MCF 10A (cell line): ENCODE data around the gene TRIM9. TPM values are rescaled to one million over a fixed set of nuclear protein-coding genes. Genes with fewer than 3 reads are reported as not detected.

Source experiments
- BruUV-seq: library from RNA; stranded (reverse); fragments of 400-500 nt; replicated peaks from 2 replicates; lab custom pipeline; 2021; lab: Mats Ljungman, UMichigan
- CTCF ChIA-PET: fragments of 300-600 bp; sonication (Branson Sonifier 250); formaldehyde crosslinking; extraction: SDS; loops from one replicate; lab custom pipeline; 2021; ENCODE audit warnings: antibody characterized with exemption, inconsistent platforms; lab: Yijun Ruan, JAX
- POLR2A ChIA-PET: fragments of 300-600, 350-650 bp; sonication (Branson Sonifier 250); formaldehyde crosslinking; extraction: SDS; loops from one replicate; lab custom pipeline; 2020; ENCODE audit warnings: antibody characterized with exemption, inconsistent platforms; lab: Yijun Ruan, JAX
- DNase-seq: peaks from one replicate; pipeline ENCODE4 v3.0.0-alpha.2; 2018; ENCODE audit not compliant: unreplicated experiment
- H3K27ac Mint-ChIP-seq: one replicate; pipeline ENCODE4 v1.8.0; 2022; ENCODE audit warnings: mild to moderate bottlenecking, low read depth, mixed read lengths; ENCODE audit not compliant: unreplicated experiment
- H3K27me3 Mint-ChIP-seq: one replicate; pipeline ENCODE4 v1.8.0; 2022; ENCODE audit warnings: mixed read lengths; ENCODE audit not compliant: insufficient read depth, unreplicated experiment
- H3K36me3 Mint-ChIP-seq: one replicate; pipeline ENCODE4 v1.8.0; 2022; ENCODE audit warnings: mild to moderate bottlenecking, moderate library complexity, mixed read lengths; ENCODE audit not compliant: insufficient read depth, unreplicated experiment
- H3K4me1 Mint-ChIP-seq: one replicate; pipeline ENCODE4 v1.8.0; 2022; ENCODE audit warnings: mixed read lengths; ENCODE audit not compliant: insufficient read depth, unreplicated experiment
- H3K4me3 Mint-ChIP-seq: one replicate; pipeline ENCODE4 v1.8.0; 2022; ENCODE audit warnings: mild to moderate bottlenecking, moderate library complexity, mixed read lengths; ENCODE audit not compliant: unreplicated experiment
- H3K9me3 Mint-ChIP-seq: one replicate; pipeline ENCODE4 v1.8.0; 2022; ENCODE audit warnings: mixed read lengths; ENCODE audit not compliant: unreplicated experiment
- CTCF ChIP-seq: fragments of 200-600 bp; IDR thresholded peaks from one replicate; pipeline ENCODE4 v1.8.0; 2022; ENCODE audit warnings: antibody characterized with exemption, mild to moderate bottlenecking; ENCODE audit not compliant: unreplicated experiment
- intact Hi-C: fragments of 100-400 bp; cut with micrococcal nuclease; formaldehyde crosslinking; loops from 2 replicates; pipeline ENCODE4 v1.14.1; 2022
- total RNA-seq: library from RNA; stranded (reverse); gene quantifications from 2 replicates; pipeline ENCODE4 v1.2.3, GENCODE V29; 2022

Gene TRIM9
- total RNA-seq, 1 experiment from 2014 or later, result 0.19 TPM

- intact Hi-C loops, result no loop called here
- BruUV-seq, result no TSS peak
- peaks cover 6% of the 10 kb centered on the region for H3K36me3 Mint-ChIP-seq
- H3K27me3 Mint-ChIP-seq, result no peaks in the 10 kb centered on the region
- ChIA-PET CTCF (interaction anchor here (0.6 kb wide), 1 partner anchor 477 kb away, joined by 3 read pairs; no protein-coding TSS in a partner anchor), POLR2A (no interaction called here)
- TF ChIP-seq CTCF, result no peak
- H3K9me3 Mint-ChIP-seq, result no peaks in the 10 kb centered on the region
- H3K4me1 Mint-ChIP-seq, result peaks cover 25% of the 10 kb centered on the region
- no peak for DNase-seq
- H3K4me3 Mint-ChIP-seq, result no peak overlapping the region
- H3K27ac Mint-ChIP-seq, result no peak overlapping the region
Measured at GRCh38 chr14:51074701-51075385, 20.1 kb downstream of the TRIM9 start.

- no peak for TF ChIP-seq CTCF
- no peak overlapping the region for H3K4me3 Mint-ChIP-seq
- intact Hi-C loops, result no loop called here
- ChIA-PET CTCF (interaction anchor here (1.4 kb wide), 1 partner anchor 120 kb away, joined by 4 read pairs; no protein-coding TSS in a partner anchor), POLR2A (interaction anchor here (0.6 to 1.2 kb wide), 2 partner anchors 21 to 511 kb away, joined by 3 read pairs; partner anchors contain the start of gene TRIM9)
- peaks cover 6% of the 10 kb centered on the region for H3K36me3 Mint-ChIP-seq
- H3K4me1 Mint-ChIP-seq, result peaks cover 15% of the 10 kb centered on the region
- no peaks in the 10 kb centered on the region for H3K9me3 Mint-ChIP-seq
- DNase-seq, result no peak
- H3K27ac Mint-ChIP-seq, result no peak overlapping the region
- no peaks in the 10 kb centered on the region for H3K27me3 Mint-ChIP-seq
- no TSS peak for BruUV-seq
Measured at GRCh38 chr14:51073731-51074130, 21.2 kb downstream of the TRIM9 start.

DNA sequence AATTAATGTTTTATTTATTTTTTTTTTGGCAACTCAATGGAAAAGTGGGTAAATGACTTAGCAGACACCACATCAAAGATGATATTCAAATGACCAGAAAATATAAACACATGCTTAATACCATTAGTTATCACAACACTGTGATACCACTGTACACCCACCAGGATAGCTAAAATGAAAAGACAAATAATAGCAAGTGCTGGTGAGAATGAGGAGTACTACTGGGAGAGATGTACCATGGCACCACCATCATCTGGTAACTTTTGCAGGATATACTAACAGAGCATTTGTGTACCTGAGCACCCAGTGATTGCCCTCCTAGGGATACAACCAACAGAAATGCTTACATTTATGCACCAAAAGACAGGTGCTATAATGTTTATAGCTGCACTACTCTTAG lies 21.9 kb downstream of the TRIM9 start:
- Mint-ChIP-seq H3K36me3 (peaks cover 6% of the 10 kb centered on the region), H3K9me3 (no peaks in the 10 kb centered on the region), H3K4me3 (no peak overlapping the region), H3K27ac (no peak overlapping the region), H3K4me1 (peaks cover 7% of the 10 kb centered on the region), H3K27me3 (no peaks in the 10 kb centered on the region)
- TF ChIP-seq CTCF, result no peak
- DNase-seq, result no peak
- no TSS peak for BruUV-seq
- POLR2A ChIA-PET, result interaction anchor here (0.6 to 1.2 kb wide), 2 partner anchors 22 to 510 kb away, joined by 3 read pairs; partner anchors contain the start of gene TRIM9
- CTCF ChIA-PET, result interaction anchor here (0.7 to 1.4 kb wide), 2 partner anchors 68 to 120 kb away, joined by 3 to 4 read pairs; no protein-coding TSS in a partner anchor
- intact Hi-C loops, result no loop called here

- Mint-ChIP-seq H3K9me3 (no peaks in the 10 kb centered on the region), H3K4me3 (no peak overlapping the region), H3K4me1 (no peaks in the 10 kb centered on the region), H3K36me3 (peaks cover 6% of the 10 kb centered on the region), H3K27ac (no peak overlapping the region), H3K27me3 (no peaks in the 10 kb centered on the region)
- TF ChIP-seq CTCF, result no peak
- BruUV-seq, result no TSS peak
- POLR2A ChIA-PET, result no interaction called here
- DNase-seq, result peak; percentile 16
- CTCF ChIA-PET, result interaction anchor here (0.7 kb wide), 1 partner anchor 9 kb away, joined by 3 read pairs; no protein-coding TSS in a partner anchor
- intact Hi-C loops, result no loop called here
Measured at GRCh38 chr14:51071857-51072256, 23.0 kb downstream of the TRIM9 start.
